ENCODE results near the gene COL6A1. TPM values are rescaled to one million over a fixed set of nuclear protein-coding genes. Genes with fewer than 3 reads are reported as not detected.
"Not testable (repeated sequence)": the region's sequence is repeated elsewhere in the genome, so short reads cannot be mapped to it uniquely, and the experiment has no call there.

The COL6A1 gene
- total RNA-seq, 1 donor from 2014 or later, result 611 TPM

DNA sequence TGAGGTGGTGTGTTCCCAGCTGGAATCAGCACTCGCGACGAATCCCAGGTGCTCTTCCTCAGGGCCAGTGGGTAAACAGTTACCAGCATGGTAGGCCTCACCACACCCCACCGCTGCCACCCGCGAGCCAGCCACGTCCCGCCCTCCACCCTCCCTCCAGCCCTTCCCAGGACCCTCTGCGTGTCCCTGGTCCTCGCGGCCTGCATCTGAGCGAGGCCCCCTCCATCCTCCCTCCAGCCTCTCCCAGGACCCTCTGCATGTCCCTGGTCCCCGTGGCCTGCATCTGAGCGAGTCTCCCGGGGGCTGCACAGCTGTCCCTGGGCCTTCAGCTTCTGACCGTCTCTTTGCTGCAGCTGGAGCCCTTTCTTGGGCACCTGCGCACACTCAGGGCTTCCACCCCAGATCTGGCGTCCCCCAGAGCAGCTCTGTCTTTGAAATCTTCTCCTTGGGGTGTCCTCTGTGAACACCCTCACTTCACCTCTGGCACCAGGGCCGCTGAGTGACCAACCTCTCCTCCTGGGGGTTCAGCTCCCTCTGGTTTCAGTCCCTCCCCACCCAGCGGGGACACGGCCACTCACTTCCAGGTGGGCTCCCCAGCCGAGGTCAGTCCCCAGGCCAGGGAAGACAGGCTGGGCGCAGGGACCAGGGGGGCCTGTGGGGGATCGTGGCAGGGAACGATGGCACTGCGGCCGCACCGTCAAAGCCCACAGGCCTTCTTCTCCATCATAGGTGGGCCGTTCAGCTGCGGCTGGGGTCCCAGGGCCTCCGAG, 58.5 kb downstream of the COL6A1 start:
- no peak overlapping the region for H3K4me3 Mint-ChIP-seq
- DNase-seq (ENCODE audit: low spot score in 2 of 2, unreplicated experiment in 2 of 2), result no peak
- H3K27ac Mint-ChIP-seq, result no peak overlapping the region
- no peaks in the 10 kb centered on the region for H3K9me3 Mint-ChIP-seq
- no peaks in the 10 kb centered on the region for H3K36me3 Mint-ChIP-seq
- TF ChIP-seq, protein P1, sequence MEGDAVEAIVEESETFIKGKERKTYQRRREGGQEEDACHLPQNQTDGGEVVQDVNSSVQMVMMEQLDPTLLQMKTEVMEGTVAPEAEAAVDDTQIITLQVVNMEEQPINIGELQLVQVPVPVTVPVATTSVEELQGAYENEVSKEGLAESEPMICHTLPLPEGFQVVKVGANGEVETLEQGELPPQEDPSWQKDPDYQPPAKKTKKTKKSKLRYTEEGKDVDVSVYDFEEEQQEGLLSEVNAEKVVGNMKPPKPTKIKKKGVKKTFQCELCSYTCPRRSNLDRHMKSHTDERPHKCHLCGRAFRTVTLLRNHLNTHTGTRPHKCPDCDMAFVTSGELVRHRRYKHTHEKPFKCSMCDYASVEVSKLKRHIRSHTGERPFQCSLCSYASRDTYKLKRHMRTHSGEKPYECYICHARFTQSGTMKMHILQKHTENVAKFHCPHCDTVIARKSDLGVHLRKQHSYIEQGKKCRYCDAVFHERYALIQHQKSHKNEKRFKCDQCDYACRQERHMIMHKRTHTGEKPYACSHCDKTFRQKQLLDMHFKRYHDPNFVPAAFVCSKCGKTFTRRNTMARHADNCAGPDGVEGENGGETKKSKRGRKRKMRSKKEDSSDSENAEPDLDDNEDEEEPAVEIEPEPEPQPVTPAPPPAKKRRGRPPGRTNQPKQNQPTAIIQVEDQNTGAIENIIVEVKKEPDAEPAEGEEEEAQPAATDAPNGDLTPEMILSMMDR (IDR thresholded peaks at IDR 0.05; ENCODE audit: unreplicated experiment), result no peak
- H3K4me1 Mint-ChIP-seq, result peaks cover 5% of the 10 kb centered on the region
- no peaks in the 10 kb centered on the region for H3K27me3 Mint-ChIP-seq (ENCODE audit: low read depth)

DNA sequence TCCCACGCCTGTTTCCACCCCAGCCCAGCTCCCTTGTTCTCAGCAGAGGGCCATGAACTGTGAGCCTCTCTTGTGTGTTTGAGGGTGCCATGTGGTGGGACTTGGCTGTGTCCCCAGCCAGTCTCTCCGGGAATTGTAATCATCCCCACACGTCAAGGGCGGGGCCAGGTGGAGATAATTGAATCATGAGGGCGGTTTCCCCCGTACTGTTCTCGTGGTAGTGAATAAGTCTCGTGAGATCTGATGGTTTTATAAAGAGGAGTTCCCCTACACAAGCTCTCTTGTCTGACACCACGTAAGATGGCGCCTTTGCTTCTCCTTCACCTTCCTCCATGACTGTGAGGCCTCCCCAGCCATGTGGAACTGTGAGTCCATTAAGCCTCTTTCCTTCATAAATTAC, 59.1 kb downstream of the COL6A1 start:
- Mint-ChIP-seq H3K9me3 (no peaks in the 10 kb centered on the region), H3K36me3 (no peaks in the 10 kb centered on the region), H3K4me1 (peaks cover 5% of the 10 kb centered on the region), H3K27ac (peak overlapping the region; percentile 18), H3K27me3 (ENCODE audit: low read depth) (no peaks in the 10 kb centered on the region), H3K4me3 (no peak overlapping the region)
- TF ChIP-seq, protein P1 (IDR thresholded peaks at IDR 0.05; ENCODE audit: unreplicated experiment), result no peak
- no peak for DNase-seq (ENCODE audit: low spot score in 2 of 2, unreplicated experiment in 2 of 2)

- TF ChIP-seq, protein P1 (IDR thresholded peaks at IDR 0.05; ENCODE audit: unreplicated experiment), result no peak
- Mint-ChIP-seq H3K9me3 (no peaks in the 10 kb centered on the region), H3K4me3 (no peak overlapping the region), H3K27ac (peak overlapping the region; percentile 18), H3K36me3 (no peaks in the 10 kb centered on the region), H3K4me1 (peaks cover 5% of the 10 kb centered on the region), H3K27me3 (ENCODE audit: low read depth) (no peaks in the 10 kb centered on the region)
- no peak for DNase-seq (ENCODE audit: low spot score in 2 of 2, unreplicated experiment in 2 of 2)
Measured at GRCh38 chr21:46041183-46041582, 59.6 kb downstream of the COL6A1 start.

GRCh38 chr21:46045154-46045553, 63.6 kb downstream of the COL6A1 start:
- Mint-ChIP-seq H3K4me1 (peaks cover 5% of the 10 kb centered on the region), H3K9me3 (no peaks in the 10 kb centered on the region), H3K27me3 (ENCODE audit: low read depth) (peaks cover 3% of the 10 kb centered on the region), H3K36me3 (no peaks in the 10 kb centered on the region), H3K4me3 (no peak overlapping the region), H3K27ac (no peak overlapping the region)
- TF ChIP-seq, protein P1 (IDR thresholded peaks at IDR 0.05; ENCODE audit: unreplicated experiment), result no peak
- no peak for DNase-seq (ENCODE audit: low spot score in 2 of 2, unreplicated experiment in 2 of 2)

DNA sequence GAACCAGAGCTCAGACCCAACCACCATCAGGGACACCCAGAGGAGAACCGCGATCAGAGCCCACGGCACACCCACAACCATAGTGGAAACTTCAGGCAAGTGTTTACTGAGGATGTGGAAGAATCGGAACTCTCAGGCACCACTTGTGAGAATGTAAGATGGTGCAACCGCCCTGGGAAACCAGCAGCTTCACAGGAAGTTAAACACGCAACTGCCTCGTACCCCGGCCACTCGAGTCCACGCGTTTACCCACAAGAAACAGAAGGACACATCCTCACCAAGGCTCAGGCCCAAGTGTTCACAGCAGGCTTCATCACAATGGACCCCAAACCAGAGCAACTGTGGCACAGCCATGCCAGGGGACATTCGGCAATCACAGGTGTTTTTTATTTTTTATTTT, 64.9 kb downstream of the COL6A1 start:
- Mint-ChIP-seq H3K27ac (no peak overlapping the region), H3K4me1 (peaks cover 2% of the 10 kb centered on the region), H3K4me3 (no peak overlapping the region), H3K27me3 (ENCODE audit: low read depth) (peaks cover 3% of the 10 kb centered on the region), H3K9me3 (no peaks in the 10 kb centered on the region), H3K36me3 (no peaks in the 10 kb centered on the region)
- DNase-seq (ENCODE audit: low spot score in 2 of 2, unreplicated experiment in 2 of 2), result peak in 1 of 2 experiments; percentile 11
- TF ChIP-seq, protein P1 (IDR thresholded peaks at IDR 0.05; ENCODE audit: unreplicated experiment), result no peak

- H3K36me3 Mint-ChIP-seq, result not testable (repeated sequence)
Measured at GRCh38 chr21:46046906-46047305, 65.3 kb downstream of the COL6A1 start.

More at GRCh38 chr21:46046906-46047305, 65.3 kb downstream of the COL6A1 start:
- not testable (repeated sequence) for H3K27me3 Mint-ChIP-seq (ENCODE audit: low read depth); H3K4me3 Mint-ChIP-seq; H3K27ac Mint-ChIP-seq; H3K9me3 Mint-ChIP-seq; H3K4me1 Mint-ChIP-seq
- DNase-seq (ENCODE audit: low spot score in 2 of 2, unreplicated experiment in 2 of 2), result peak in 1 of 2 experiments; percentile 6

Measured in mesothelial cell of epicardium (in vitro differentiated cells).